Suprapubic skin (tissue), 4 donors: ENCODE data around the gene PIEZO1.

Experiments
- EP300 ChIP-seq: sonication (generic); formaldehyde crosslinking; IDR thresholded peaks from one replicate; pipeline ENCODE4 v1.6.1; 2017; ENCODE audit warnings: antibody characterized with exemption
- POLR2A ChIP-seq, 2 donors: fragments of 450-650 bp; IDR thresholded peaks; one replicate each; pipeline ENCODE4 v1.6.1; 2017; ENCODE audit warnings: antibody characterized with exemption in 2 of 2, mild to moderate bottlenecking in 2 of 2, moderate library complexity in 2 of 2
- POLR2AphosphoS5 ChIP-seq, 3 donors: sonication (generic); formaldehyde crosslinking; IDR thresholded peaks; one replicate each; pipeline ENCODE4 v1.6.1; 2017; ENCODE audit warnings: antibody characterized with exemption in 3 of 3
- TF ChIP-seq, protein P1 (sequence below), 2 donors: fragments of 200-600 bp in 1 of 2; fragments of 450-650 bp in 1 of 2; sonication (generic) in 1 of 2; IDR thresholded peaks; one replicate each; pipeline ENCODE4 v1.5.1; 2016 to 2019; ENCODE audit warnings: antibody characterized with exemption in 2 of 2, mild to moderate bottlenecking in 1 of 2, moderate library complexity in 1 of 2

DNA sequence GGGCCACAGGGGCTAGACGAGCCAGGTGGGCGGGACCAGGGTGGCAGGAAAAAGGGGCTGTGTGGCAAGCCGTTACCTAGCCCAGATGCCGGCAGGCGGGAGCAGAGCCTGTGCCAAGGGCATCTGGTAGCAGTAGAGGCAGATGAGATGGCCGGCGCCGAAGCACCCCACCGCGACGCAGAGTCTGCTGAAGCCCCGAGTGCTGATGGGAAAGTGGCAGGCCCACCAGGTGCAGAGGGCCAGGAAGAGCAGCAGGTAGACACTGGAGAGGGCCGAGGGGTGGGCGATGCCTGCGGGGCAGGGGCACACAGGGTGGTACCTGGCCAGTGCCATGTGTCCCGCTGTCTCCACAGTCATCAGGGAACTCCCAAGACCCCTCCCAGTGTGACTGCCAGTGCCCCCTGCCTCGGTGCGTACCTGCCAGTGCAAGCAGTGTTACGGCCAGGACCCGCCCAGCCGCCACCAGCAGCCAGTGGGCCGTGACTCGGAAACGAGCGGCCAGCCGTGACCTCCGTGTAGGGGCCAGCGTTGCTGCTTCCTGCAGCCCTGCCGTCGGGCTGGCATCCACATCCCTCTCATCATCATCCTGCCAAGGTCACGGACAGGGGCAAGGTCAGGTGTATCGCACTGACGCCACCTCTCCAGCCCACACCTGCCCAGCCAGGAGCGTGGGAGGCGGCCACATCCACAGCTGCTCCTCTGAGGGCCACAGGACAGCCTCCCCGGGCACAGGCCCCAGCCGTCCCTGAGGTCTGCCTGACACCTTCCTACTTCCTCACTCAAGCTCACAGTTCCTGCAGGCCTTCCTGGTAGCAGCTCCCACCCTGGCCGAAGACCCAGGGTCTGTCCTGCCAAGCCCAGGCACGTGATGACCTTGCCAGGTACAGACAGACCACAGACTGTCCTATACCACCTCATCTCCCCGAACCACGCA, 46.6 kb downstream of the PIEZO1 start:
- TF ChIP-seq, protein P1, sequence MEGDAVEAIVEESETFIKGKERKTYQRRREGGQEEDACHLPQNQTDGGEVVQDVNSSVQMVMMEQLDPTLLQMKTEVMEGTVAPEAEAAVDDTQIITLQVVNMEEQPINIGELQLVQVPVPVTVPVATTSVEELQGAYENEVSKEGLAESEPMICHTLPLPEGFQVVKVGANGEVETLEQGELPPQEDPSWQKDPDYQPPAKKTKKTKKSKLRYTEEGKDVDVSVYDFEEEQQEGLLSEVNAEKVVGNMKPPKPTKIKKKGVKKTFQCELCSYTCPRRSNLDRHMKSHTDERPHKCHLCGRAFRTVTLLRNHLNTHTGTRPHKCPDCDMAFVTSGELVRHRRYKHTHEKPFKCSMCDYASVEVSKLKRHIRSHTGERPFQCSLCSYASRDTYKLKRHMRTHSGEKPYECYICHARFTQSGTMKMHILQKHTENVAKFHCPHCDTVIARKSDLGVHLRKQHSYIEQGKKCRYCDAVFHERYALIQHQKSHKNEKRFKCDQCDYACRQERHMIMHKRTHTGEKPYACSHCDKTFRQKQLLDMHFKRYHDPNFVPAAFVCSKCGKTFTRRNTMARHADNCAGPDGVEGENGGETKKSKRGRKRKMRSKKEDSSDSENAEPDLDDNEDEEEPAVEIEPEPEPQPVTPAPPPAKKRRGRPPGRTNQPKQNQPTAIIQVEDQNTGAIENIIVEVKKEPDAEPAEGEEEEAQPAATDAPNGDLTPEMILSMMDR (IDR thresholded peaks at IDR 0.05): no peak
- no peak for TF ChIP-seq POLR2A (IDR thresholded peaks at IDR 0.05)
- TF ChIP-seq POLR2AphosphoS5 (IDR thresholded peaks at IDR 0.05): no peak
- no peak for TF ChIP-seq EP300
